HCT116 (cell line): ENCODE results near the gene APC2. TPM values are rescaled to one million over a fixed set of nuclear protein-coding genes. Genes with fewer than 3 reads are reported as not detected.

Source experiments
- ATAC-seq: fragments of 200-7000 bp; cut with Tn5 transposase; 2 replicates; pipeline ENCODE4 v1.9.1; 2020; ENCODE audit warnings: mild to moderate bottlenecking, moderate library complexity
- BruUV-seq: library from RNA; stranded (reverse); fragments of 400-500 nt; replicated peaks from 2 replicates; lab custom pipeline; 2021; lab: Mats Ljungman, UMichigan
- CTCF ChIA-PET: fragments of 300-600 bp; sonication (Branson Sonifier 250); formaldehyde crosslinking; loops from one replicate; lab custom pipeline; 2021; ENCODE audit warnings: antibody characterized with exemption; lab: Charles Lee
- POLR2A ChIA-PET: fragments of 300-600, 350-600 bp; sonication (Branson Sonifier 250); formaldehyde crosslinking; loops from one replicate; lab custom pipeline; 2021; ENCODE audit warnings: antibody characterized with exemption; lab: Charles Lee
- RAD21 ChIA-PET, 2 experiments: fragments of 300-600 bp; sonication (Branson Sonifier 250); formaldehyde crosslinking; loops; one replicate each; lab custom pipeline; 2023; ENCODE audit warnings: low total read pairs in 2 of 2; ENCODE audit not compliant: uncharacterized antibody in 2 of 2, unreplicated experiment in 2 of 2, low non-redundant PET in 1 of 2; lab: Charles Lee
- DNase-seq: peaks from one replicate; pipeline ENCODE4 v3.0.0-alpha.2; 2010; ENCODE audit warnings: low read depth, low spot score
- H2AFZ ChIP-seq: fragments of 200-600 bp; shearing (Covaris generic), sonication (generic); 2 replicates; pipeline ENCODE4 v1.6.1; 2017; ENCODE audit warnings: low read depth, mixed run types, mixed read lengths, antibody characterized with exemption, low read length; ENCODE audit not compliant: poor library complexity, severe bottlenecking
- H3K27ac ChIP-seq: 2 replicates; pipeline ENCODE4 v1.5.1; 2012; ENCODE audit warnings: low read depth, low read length
- H3K27me3 ChIP-seq: fragments of 200-600 bp; sonication (generic); 2 replicates; pipeline ENCODE4 v1.6.1; 2016; ENCODE audit warnings: mixed run types, low read length, mixed read lengths; ENCODE audit not compliant: insufficient read depth
- H3K36me3 ChIP-seq, 2 experiments: fragments of 200-500 bp in 1 of 2; fragments of 200-600 bp in 1 of 2; sonication (Bioruptor generic) in 1 of 2; sonication (generic) in 1 of 2; 2 replicates each; pipeline versions ENCODE4 v1.5.1 to v1.6.1; 2014 to 2016; ENCODE audit warnings: low read length in 2 of 2, inconsistent platforms in 1 of 2, mixed read lengths in 1 of 2, mixed run types in 1 of 2; ENCODE audit not compliant: insufficient read depth in 2 of 2, control insufficient read depth in 1 of 2
- H3K4me1 ChIP-seq, 2 experiments: fragments of 200-600 bp in 1 of 2; sonication (generic) in 1 of 2; 2 replicates each; pipeline versions ENCODE4 v1.5.1 to v1.6.1; 2012 to 2017; ENCODE audit warnings: low read length in 2 of 2, inconsistent platforms in 1 of 2, mild to moderate bottlenecking in 1 of 2, mixed read lengths in 1 of 2, mixed run types in 1 of 2, moderate library complexity in 1 of 2; ENCODE audit not compliant: insufficient read depth in 2 of 2, control insufficient read depth in 1 of 2
- H3K4me2 ChIP-seq: fragments of 200-600 bp; sonication (generic); 2 replicates; pipeline ENCODE4 v1.6.1; 2017; ENCODE audit warnings: mixed run types, low read length, mixed read lengths
- H3K4me3 ChIP-seq, 2 experiments: fragments of 200-600 bp in 1 of 2; sonication (generic) in 1 of 2; replicated peaks in 1 of 2; 2 replicates each; pipeline ENCODE4 v1.5.1; 2011 to 2016; ENCODE audit warnings: low read length in 2 of 2, control low read depth in 1 of 2, low read depth in 1 of 2, mild to moderate bottlenecking in 1 of 2, mixed read lengths in 1 of 2, mixed run types in 1 of 2
- H3K79me2 ChIP-seq: fragments of 200-600 bp; sonication (generic); 2 replicates; pipeline ENCODE4 v1.6.1; 2017; ENCODE audit warnings: mild to moderate bottlenecking, mixed run types, low read length, moderate library complexity, mixed read lengths; ENCODE audit not compliant: insufficient read depth
- H3K9ac ChIP-seq: fragments of 200-600 bp; sonication (generic); 2 replicates; pipeline ENCODE4 v1.6.1; 2016; ENCODE audit warnings: low read length, mixed read lengths
- H3K9me2 ChIP-seq: fragments of 200-600 bp; sonication (generic), shearing (Covaris generic); 2 replicates; pipeline ENCODE4 v1.6.1; 2017; ENCODE audit warnings: mixed run types, mild to moderate bottlenecking, moderate library complexity; ENCODE audit not compliant: insufficient read depth
- H3K9me3 ChIP-seq, 2 experiments: fragments of 200-500 bp in 1 of 2; fragments of 200-600 bp in 1 of 2; sonication (Bioruptor generic) in 1 of 2; sonication (generic) in 1 of 2; 2 replicates each; pipeline ENCODE4 v1.6.1; 2014 to 2017; ENCODE audit warnings: low read length in 2 of 2, mixed read lengths in 2 of 2, inconsistent platforms in 1 of 2, low read depth in 1 of 2, mild to moderate bottlenecking in 1 of 2, mixed run types in 1 of 2, moderate library complexity in 1 of 2; ENCODE audit not compliant: control insufficient read depth in 1 of 2, insufficient read depth in 1 of 2
- H4K20me1 ChIP-seq: fragments of 200-600 bp; sonication (generic), shearing (Covaris generic); 2 replicates; pipeline ENCODE4 v1.6.1; 2017; ENCODE audit warnings: mixed run types, mild to moderate bottlenecking, moderate library complexity; ENCODE audit not compliant: insufficient read depth
- CBX3 ChIP-seq: IDR thresholded peaks from 2 replicates; pipeline ENCODE4 v1.6.1; 2012; ENCODE audit warnings: low read depth
- CEBPB ChIP-seq: IDR thresholded peaks from 2 replicates; pipeline ENCODE4 v1.6.1; 2012; ENCODE audit warnings: low read depth
- EGR1 ChIP-seq: IDR thresholded peaks from 2 replicates; pipeline ENCODE4 v1.6.1; 2012; ENCODE audit warnings: low read depth
- ELF1 ChIP-seq: IDR thresholded peaks from 2 replicates; pipeline ENCODE4 v1.6.1; 2012; ENCODE audit warnings: low read depth, borderline replicate concordance
- EZH2 ChIP-seq: fragments of 200-600 bp; sonication (generic); IDR thresholded peaks from 2 replicates; pipeline ENCODE4 v1.6.1; 2017; ENCODE audit warnings: antibody characterized with exemption, mixed run types
- EZH2phosphoT487 ChIP-seq: fragments of 200-600 bp; IDR thresholded peaks from 2 replicates; pipeline ENCODE4 v1.6.1; 2018; ENCODE audit warnings: antibody characterized with exemption, borderline replicate concordance
- FOSL1 ChIP-seq: IDR thresholded peaks from 2 replicates; pipeline ENCODE4 v1.6.1; 2012; ENCODE audit warnings: low read depth
- JUND ChIP-seq: IDR thresholded peaks from 2 replicates; pipeline ENCODE4 v1.6.1; 2012
- POLR2A ChIP-seq: IDR thresholded peaks from 2 replicates; pipeline ENCODE4 v1.7.0; 2011; ENCODE audit warnings: borderline replicate concordance; ENCODE audit not compliant: insufficient read depth, insufficient read length; ENCODE audit errors: extremely low read depth
- POLR2AphosphoS5 ChIP-seq: IDR thresholded peaks from 2 replicates; pipeline ENCODE4 v1.6.1; 2011; ENCODE audit warnings: mild to moderate bottlenecking, low read depth, low read length, moderate library complexity
- SIN3A ChIP-seq: IDR thresholded peaks from 2 replicates; pipeline ENCODE4 v1.6.1; 2012; ENCODE audit warnings: low read depth
- SRF ChIP-seq: IDR thresholded peaks from 2 replicates; pipeline ENCODE4 v1.6.1; 2012; ENCODE audit warnings: low read depth
- TCF7L2 ChIP-seq: IDR thresholded peaks from 2 replicates; pipeline ENCODE4 v1.7.0; 2011; ENCODE audit warnings: borderline replicate concordance, inconsistent platforms; ENCODE audit not compliant: insufficient read depth, insufficient read length; ENCODE audit errors: extremely low read depth
- YY1 ChIP-seq: IDR thresholded peaks from 2 replicates; pipeline ENCODE4 v1.6.1; 2011; ENCODE audit warnings: low read length, low read depth, moderate library complexity, mild to moderate bottlenecking; ENCODE audit not compliant: insufficient replicate concordance; ENCODE audit errors: extremely low read depth
- ZFX ChIP-seq: fragments of 450-650 bp; IDR thresholded peaks from 2 replicates; pipeline ENCODE4 v1.6.1; 2017
- ZNF274 ChIP-seq: fragments of 200-500 bp; sonication (Bioruptor generic); IDR thresholded peaks from 2 replicates; pipeline ENCODE4 v1.6.1; 2014; ENCODE audit warnings: mild to moderate bottlenecking, low read depth, low read length, inconsistent platforms
- intact Hi-C: fragments of 100-400 bp; cut with micrococcal nuclease; formaldehyde crosslinking; loops from 2 replicates; pipeline ENCODE4 v1.10.0; 2022
- total RNA-seq: library from RNA; stranded (reverse); gene quantifications from one replicate; pipeline ENCODE4 v1.2.1, GENCODE V29; 2021; ENCODE audit not compliant: unreplicated experiment
- TF ChIP-seq, protein P1 (sequence below): IDR thresholded peaks from 2 replicates; pipeline ENCODE4 v1.6.1; 2012
- TF ChIP-seq, protein P2 (sequence below): IDR thresholded peaks from 2 replicates; pipeline ENCODE4 v1.6.1; 2012; ENCODE audit warnings: low read depth
- TF ChIP-seq, protein P3 (sequence below): IDR thresholded peaks from 2 replicates; pipeline ENCODE4 v1.6.1; 2012

Gene APC2
- total RNA-seq, 1 experiment from 2014 or later = 1.6 TPM

DNA sequence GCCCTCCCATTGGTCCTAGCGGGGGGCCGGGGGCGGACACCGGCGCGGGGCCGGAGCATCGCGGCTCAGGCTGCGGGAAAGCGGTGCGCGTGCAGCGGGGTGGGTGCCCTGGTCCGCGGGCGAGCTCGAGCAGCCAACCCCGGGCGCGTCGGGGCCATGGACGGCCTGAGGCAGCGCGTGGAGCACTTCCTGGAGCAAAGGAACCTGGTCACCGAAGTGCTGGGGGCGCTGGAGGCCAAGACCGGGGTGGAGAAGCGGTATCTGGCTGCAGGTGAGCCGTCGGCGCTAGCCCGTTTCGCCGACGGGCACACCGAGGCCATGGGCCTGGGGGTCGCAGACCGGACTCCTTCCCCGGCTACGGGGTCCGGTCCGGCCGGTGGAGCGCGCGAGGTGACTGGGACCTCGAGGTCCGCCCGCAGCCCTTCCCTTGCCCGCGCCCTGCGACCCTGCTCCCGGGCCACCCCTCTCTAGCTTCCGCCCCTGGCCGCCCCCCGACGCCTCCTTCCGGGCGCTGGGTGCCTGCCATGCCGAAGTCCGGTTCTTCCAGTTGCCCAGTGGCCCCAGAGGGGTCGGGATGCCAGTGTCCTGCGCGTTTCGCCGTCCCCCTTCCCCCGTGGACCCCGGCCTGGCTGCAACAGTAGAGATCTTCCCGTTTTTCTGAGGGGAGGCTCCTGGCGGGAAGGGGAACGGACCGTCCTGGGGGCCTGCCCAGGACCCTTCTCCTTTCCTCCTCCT is 41.4 kb downstream of the APC2 start, which contains the start of gene REEP6 (continued):
- no peak for TF ChIP-seq ELF1
- no peak for TF ChIP-seq EZH2phosphoT487
- TF ChIP-seq, protein P1, sequence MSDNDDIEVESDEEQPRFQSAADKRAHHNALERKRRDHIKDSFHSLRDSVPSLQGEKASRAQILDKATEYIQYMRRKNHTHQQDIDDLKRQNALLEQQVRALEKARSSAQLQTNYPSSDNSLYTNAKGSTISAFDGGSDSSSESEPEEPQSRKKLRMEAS = peak; percentile 76; the same call in 1 of the 2 replicates
- peak; percentile 20; the same call in 1 of the 2 replicates for TF ChIP-seq ZFX
- TF ChIP-seq CBX3 = no peak
- 0 out of 2 replicates have a peak, but pooled peaks have one; percentile 52 for TF ChIP-seq SIN3A
- peak; percentile 80 for TF ChIP-seq EGR1
- no peak for TF ChIP-seq TCF7L2
- TF ChIP-seq POLR2A = peak; percentile 58
- peak; percentile 86 for TF ChIP-seq POLR2AphosphoS5

DNA sequence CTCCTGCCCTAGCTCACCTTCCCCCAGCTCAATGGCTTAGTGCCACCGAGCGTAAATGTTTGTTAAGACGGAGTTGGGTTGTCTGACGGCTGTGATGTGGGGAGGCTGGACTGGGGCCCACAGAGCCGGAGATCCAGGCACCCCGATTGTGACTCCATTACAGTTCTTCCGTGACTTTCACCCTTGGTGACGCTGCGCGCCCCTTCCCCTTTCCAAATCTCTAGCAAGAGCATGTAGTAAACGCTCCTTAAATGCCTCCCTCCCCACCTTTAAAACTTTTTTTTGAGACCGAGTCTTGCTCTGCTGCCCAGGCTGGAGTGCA is 41.9 kb downstream of the APC2 start:
- peak overlapping the region; percentile 98 for H3K4me2 ChIP-seq
- H3K9me3 ChIP-seq = no peaks in the 10 kb centered on the region
- ChIA-PET RAD21 (no interaction called here), CTCF (interaction anchor here (1.3 to 1.9 kb wide), 2 partner anchors 14 to 46 kb away, joined by 3 to 5 read pairs; no protein-coding TSS in a partner anchor), POLR2A (interaction anchor here (1.5 to 1.6 kb wide), 2 partner anchors 12 to 223 kb away, joined by 3 to 10 read pairs; partner anchors contain the start of gene CIRBP)
- no peaks in the 10 kb centered on the region for H3K36me3 ChIP-seq
- intact Hi-C loops = loop anchor here (1.0 kb wide), 1 partner anchor 37 kb away; no protein-coding TSS in a partner anchor
- H3K9me2 ChIP-seq = no peaks in the 10 kb centered on the region
- H3K9ac ChIP-seq = peak overlapping the region; percentile 90
- no peaks in the 10 kb centered on the region for H3K27me3 ChIP-seq
- DNase-seq (no peak), ATAC-seq (no peak)
- H3K4me3 ChIP-seq = peak overlapping the region; percentile 78 to 85
- peaks cover 19 to 33% of the 10 kb centered on the region in 2 experiments for H3K4me1 ChIP-seq
- H2AFZ ChIP-seq = no peak overlapping the region
- peak overlapping the region; percentile 68 for H3K27ac ChIP-seq
- BruUV-seq = no TSS peak
- peaks cover 7% of the 10 kb centered on the region; the same call in 1 of the 2 replicates for H3K79me2 ChIP-seq
- H4K20me1 ChIP-seq = no peaks in the 10 kb centered on the region
- TF ChIP-seq JUND (no peak), SRF (no peak), FOSL1 (no peak), EZH2phosphoT487 (no peak), TCF7L2 (no peak), EZH2 (no peak), POLR2AphosphoS5 (no peak), ZFX (no peak), EGR1 (no peak), SIN3A (no peak), YY1 (no peak), ZNF274 (no peak), CEBPB (no peak)
- TF ChIP-seq, protein P1 = no peak
- TF ChIP-seq, protein P2, sequence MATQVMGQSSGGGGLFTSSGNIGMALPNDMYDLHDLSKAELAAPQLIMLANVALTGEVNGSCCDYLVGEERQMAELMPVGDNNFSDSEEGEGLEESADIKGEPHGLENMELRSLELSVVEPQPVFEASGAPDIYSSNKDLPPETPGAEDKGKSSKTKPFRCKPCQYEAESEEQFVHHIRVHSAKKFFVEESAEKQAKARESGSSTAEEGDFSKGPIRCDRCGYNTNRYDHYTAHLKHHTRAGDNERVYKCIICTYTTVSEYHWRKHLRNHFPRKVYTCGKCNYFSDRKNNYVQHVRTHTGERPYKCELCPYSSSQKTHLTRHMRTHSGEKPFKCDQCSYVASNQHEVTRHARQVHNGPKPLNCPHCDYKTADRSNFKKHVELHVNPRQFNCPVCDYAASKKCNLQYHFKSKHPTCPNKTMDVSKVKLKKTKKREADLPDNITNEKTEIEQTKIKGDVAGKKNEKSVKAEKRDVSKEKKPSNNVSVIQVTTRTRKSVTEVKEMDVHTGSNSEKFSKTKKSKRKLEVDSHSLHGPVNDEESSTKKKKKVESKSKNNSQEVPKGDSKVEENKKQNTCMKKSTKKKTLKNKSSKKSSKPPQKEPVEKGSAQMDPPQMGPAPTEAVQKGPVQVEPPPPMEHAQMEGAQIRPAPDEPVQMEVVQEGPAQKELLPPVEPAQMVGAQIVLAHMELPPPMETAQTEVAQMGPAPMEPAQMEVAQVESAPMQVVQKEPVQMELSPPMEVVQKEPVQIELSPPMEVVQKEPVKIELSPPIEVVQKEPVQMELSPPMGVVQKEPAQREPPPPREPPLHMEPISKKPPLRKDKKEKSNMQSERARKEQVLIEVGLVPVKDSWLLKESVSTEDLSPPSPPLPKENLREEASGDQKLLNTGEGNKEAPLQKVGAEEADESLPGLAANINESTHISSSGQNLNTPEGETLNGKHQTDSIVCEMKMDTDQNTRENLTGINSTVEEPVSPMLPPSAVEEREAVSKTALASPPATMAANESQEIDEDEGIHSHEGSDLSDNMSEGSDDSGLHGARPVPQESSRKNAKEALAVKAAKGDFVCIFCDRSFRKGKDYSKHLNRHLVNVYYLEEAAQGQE = no peak
- TF ChIP-seq, protein P3, sequence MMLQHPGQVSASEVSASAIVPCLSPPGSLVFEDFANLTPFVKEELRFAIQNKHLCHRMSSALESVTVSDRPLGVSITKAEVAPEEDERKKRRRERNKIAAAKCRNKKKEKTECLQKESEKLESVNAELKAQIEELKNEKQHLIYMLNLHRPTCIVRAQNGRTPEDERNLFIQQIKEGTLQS = no peak
